ENCODE results near the gene GLIS2. TPM values are rescaled to one million over a fixed set of nuclear protein-coding genes. Genes with fewer than 3 reads are reported as not detected.

The GLIS2 gene
- total and polyA plus RNA-seq, 10 of the 15 experiments (the other 5 are each of a cell fraction or from before 2014, with no cell fraction given) = 0.03 to 0.64 (median 0.18) TPM; not detected in 4

- H3K36me3 ChIP-seq (ENCODE audit: control insufficient read depth in 2 of 2, insufficient read depth in 2 of 2, low read length in 1 of 2) = no peaks in the 10 kb centered on the region
- FAIRE-seq (no peak), DNase-seq (ENCODE audit: low read depth, low spot score) (no peak), ATAC-seq (no peak)
- no peaks in the 10 kb centered on the region for H3K9me3 ChIP-seq (replicated peaks; ENCODE audit: control insufficient read depth, insufficient read depth, low read length)
- no peaks in the 10 kb centered on the region for H4K20me1 ChIP-seq (ENCODE audit: control insufficient read depth, insufficient read depth)
- no peak overlapping the region for H3K4me3 ChIP-seq
- POLR2A ChIA-PET = no interaction called here
- RAD21 ChIA-PET (ENCODE audit: unreplicated experiment) = no interaction called here
- no peaks in the 10 kb centered on the region for H3K79me2 ChIP-seq (ENCODE audit: control insufficient read depth, insufficient read depth, low read length)
- no peaks in the 10 kb centered on the region for H3K27me3 ChIP-seq (replicated peaks in 1 of 2; ENCODE audit: control insufficient read depth in 2 of 2, insufficient read depth in 2 of 2, low read length in 1 of 2)
- intact Hi-C loops (cut with micrococcal nuclease; ENCODE audit: unreplicated experiment) = no loop called here
- in situ Hi-C loops (cut with MboI) = no loop called here
- no TSS peak for BruUV-seq (replicated peaks)
- no peak overlapping the region for H3K4me2 ChIP-seq (ENCODE audit: control insufficient read depth, insufficient read depth)
- SMC1A ChIA-PET (ENCODE audit: uncharacterized antibody, unreplicated experiment) = no interaction called here
- CTCF ChIA-PET = interaction anchor here (0.9 to 12.1 kb wide), 4 partner anchors 9 to 70 kb away, joined by 3 to 145 read pairs (median 72); no protein-coding TSS in a partner anchor
- H2AFZ ChIP-seq (ENCODE audit: control insufficient read depth, low read depth, low read length) = no peak overlapping the region
- peaks cover 14% of the 10 kb centered on the region for H3K4me1 ChIP-seq (ENCODE audit: control insufficient read depth, insufficient read depth, low read length)
- H3K9ac ChIP-seq (ENCODE audit: control insufficient read depth, insufficient read depth, low read length) = no peak overlapping the region
- TF ChIP-seq MXI1 (IDR thresholded peaks at IDR 0.05; ENCODE audit: low read depth, low read length) = no peak
- TF ChIP-seq, protein P1, sequence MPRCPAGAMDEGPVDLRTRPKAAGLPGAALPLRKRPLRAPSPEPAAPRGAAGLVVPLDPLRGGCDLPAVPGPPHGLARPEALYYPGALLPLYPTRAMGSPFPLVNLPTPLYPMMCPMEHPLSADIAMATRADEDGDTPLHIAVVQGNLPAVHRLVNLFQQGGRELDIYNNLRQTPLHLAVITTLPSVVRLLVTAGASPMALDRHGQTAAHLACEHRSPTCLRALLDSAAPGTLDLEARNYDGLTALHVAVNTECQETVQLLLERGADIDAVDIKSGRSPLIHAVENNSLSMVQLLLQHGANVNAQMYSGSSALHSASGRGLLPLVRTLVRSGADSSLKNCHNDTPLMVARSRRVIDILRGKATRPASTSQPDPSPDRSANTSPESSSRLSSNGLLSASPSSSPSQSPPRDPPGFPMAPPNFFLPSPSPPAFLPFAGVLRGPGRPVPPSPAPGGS (IDR thresholded peaks at IDR 0.05; ENCODE audit: borderline replicate concordance, insufficient read depth, low read depth, low read length, poor library complexity, severe bottlenecking) = no peak
- no peak for TF ChIP-seq ZBTB40 (IDR thresholded peaks at IDR 0.05; ENCODE audit: borderline replicate concordance)
- TF ChIP-seq, protein P2, sequence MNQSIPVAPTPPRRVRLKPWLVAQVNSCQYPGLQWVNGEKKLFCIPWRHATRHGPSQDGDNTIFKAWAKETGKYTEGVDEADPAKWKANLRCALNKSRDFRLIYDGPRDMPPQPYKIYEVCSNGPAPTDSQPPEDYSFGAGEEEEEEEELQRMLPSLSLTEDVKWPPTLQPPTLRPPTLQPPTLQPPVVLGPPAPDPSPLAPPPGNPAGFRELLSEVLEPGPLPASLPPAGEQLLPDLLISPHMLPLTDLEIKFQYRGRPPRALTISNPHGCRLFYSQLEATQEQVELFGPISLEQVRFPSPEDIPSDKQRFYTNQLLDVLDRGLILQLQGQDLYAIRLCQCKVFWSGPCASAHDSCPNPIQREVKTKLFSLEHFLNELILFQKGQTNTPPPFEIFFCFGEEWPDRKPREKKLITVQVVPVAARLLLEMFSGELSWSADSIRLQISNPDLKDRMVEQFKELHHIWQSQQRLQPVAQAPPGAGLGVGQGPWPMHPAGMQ (IDR thresholded peaks at IDR 0.05; ENCODE audit: borderline replicate concordance) = no peak
- no peak for TF ChIP-seq KAT2A (conservative IDR thresholded peaks at IDR 0.05; ENCODE audit: control insufficient read depth, low read depth, low read length)
- no peak for TF ChIP-seq ZNF622 (IDR thresholded peaks at IDR 0.05)
- WGBS (ENCODE audit: insufficient coverage, insufficient replicate concordance, low lambda C conversion rate, missing lambda C conversion rate) = 61% methylated on average over 21 of the region's 21 CpGs
- H3K27ac ChIP-seq (ENCODE audit: control insufficient read depth, insufficient read depth) = no peak overlapping the region
These were observed 7.4 kb downstream of the GLIS2 start for GRCh38 chr16:4323071-4323844.
